Activated CD8-positive, alpha-beta T cell treated with anti-CD3 and anti-CD28 coated beads for 36 hours (primary cell): ENCODE results near the gene HSPA4. TPM values are rescaled to one million over a fixed set of nuclear protein-coding genes. Genes with fewer than 3 reads are reported as not detected.

ENCODE experiments used
- ATAC-seq: fragments of 200-7000 bp; cut with Tn5 transposase; one replicate; pipeline ENCODE4 v1.10.0; 2021; ENCODE audit warnings: mild to moderate bottlenecking, moderate library complexity
- CTCF ChIA-PET: fragments of 350-600 bp; sonication (Branson Sonifier 250); formaldehyde crosslinking; loops from one replicate; lab custom pipeline; 2021; ENCODE audit warnings: antibody characterized with exemption; lab: Charles Lee
- POLR2A ChIA-PET: fragments of 350-600 bp; sonication (Branson Sonifier 250); formaldehyde crosslinking; loops from one replicate; lab custom pipeline; 2021; ENCODE audit warnings: antibody characterized with exemption; lab: Charles Lee
- DNase-seq: peaks from one replicate; pipeline ENCODE4 v3.0.0-alpha.2; 2020
- H3K27ac Mint-ChIP-seq: one replicate; pipeline ENCODE4 v1.8.0; 2021; ENCODE audit warnings: mild to moderate bottlenecking, mixed read lengths
- H3K27me3 Mint-ChIP-seq: one replicate; pipeline ENCODE4 v1.8.0; 2021; ENCODE audit warnings: mixed read lengths
- H3K36me3 Mint-ChIP-seq: one replicate; pipeline ENCODE4 v1.8.0; 2021; ENCODE audit warnings: low read depth, mixed read lengths
- H3K4me1 Mint-ChIP-seq: one replicate; pipeline ENCODE4 v1.8.0; 2021; ENCODE audit warnings: low read depth, mixed read lengths
- H3K4me3 Mint-ChIP-seq: one replicate; pipeline ENCODE4 v1.8.0; 2021; ENCODE audit warnings: mild to moderate bottlenecking, moderate library complexity, mixed read lengths
- H3K9me3 Mint-ChIP-seq: one replicate; pipeline ENCODE4 v1.8.0; 2021; ENCODE audit warnings: mixed read lengths
- intact Hi-C: fragments of 100-400 bp; cut with micrococcal nuclease; formaldehyde crosslinking; loops from one replicate; pipeline ENCODE4 v1.10.0; 2022
- total RNA-seq, 2 experiments: library from RNA; stranded (reverse); gene quantifications; one replicate each; pipeline ENCODE4 v1.2.3, GENCODE V29; 2021
- TF ChIP-seq, protein P1 (sequence below): fragments of 200-600 bp; IDR thresholded peaks from one replicate; pipeline ENCODE4 v1.8.0; 2022; ENCODE audit warnings: antibody characterized with exemption, mild to moderate bottlenecking

Gene HSPA4
- total RNA-seq, 2 experiments from 2014 or later, result 229 to 232 TPM

DNA sequence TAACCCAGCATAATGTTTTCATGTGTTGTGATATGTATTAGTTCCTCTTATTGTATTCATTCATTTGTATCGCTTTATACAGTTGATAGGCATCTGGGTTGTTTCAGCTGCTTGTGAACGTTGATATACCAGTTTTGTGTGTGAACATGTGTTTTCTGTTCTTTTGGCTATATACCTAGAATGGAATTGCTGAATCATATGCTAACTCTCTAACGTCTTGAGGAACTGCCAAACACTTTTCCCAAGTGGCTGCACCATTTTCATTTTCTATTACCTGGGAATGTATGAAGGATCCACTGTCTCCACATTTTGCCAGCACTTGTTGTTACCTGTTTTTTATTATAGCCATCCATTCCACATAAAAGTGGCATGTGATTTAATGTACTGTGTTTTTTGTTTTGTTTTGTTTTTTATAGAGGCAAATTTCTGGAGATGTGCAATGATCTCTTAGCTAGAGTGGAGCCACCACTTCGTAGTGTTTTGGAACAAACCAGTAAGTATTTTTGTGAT lies 34.6 kb downstream of the HSPA4 start:
- ATAC-seq, result no peak
- H3K4me3 Mint-ChIP-seq, result no peak overlapping the region
- TF ChIP-seq, protein P1, sequence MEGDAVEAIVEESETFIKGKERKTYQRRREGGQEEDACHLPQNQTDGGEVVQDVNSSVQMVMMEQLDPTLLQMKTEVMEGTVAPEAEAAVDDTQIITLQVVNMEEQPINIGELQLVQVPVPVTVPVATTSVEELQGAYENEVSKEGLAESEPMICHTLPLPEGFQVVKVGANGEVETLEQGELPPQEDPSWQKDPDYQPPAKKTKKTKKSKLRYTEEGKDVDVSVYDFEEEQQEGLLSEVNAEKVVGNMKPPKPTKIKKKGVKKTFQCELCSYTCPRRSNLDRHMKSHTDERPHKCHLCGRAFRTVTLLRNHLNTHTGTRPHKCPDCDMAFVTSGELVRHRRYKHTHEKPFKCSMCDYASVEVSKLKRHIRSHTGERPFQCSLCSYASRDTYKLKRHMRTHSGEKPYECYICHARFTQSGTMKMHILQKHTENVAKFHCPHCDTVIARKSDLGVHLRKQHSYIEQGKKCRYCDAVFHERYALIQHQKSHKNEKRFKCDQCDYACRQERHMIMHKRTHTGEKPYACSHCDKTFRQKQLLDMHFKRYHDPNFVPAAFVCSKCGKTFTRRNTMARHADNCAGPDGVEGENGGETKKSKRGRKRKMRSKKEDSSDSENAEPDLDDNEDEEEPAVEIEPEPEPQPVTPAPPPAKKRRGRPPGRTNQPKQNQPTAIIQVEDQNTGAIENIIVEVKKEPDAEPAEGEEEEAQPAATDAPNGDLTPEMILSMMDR, result no peak

DNA sequence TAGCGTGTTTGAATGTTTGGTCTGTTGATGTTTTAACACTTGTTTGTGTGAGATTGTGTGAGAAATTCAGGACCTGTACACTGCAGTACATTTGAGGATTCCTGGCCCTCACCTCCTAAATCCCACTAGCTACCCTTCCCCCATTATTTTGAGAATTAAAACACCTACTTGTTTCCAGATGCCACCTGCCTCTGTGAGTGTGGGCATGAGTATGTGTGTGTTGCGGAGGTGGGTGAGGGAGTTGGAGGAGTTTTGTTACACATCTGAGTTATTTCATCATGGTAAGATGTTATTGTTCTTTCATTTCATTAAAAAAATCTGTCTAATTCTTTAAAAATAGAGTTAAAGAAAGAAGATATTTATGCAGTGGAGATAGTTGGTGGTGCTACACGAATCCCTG lies 36.3 kb downstream of the HSPA4 start:
- H3K27me3 Mint-ChIP-seq, result no peaks in the 10 kb centered on the region
- CTCF ChIA-PET, result interaction anchor here (1.6 kb wide), 1 partner anchor 906 kb away, joined by 3 read pairs; no protein-coding TSS in a partner anchor
- peak overlapping the region; percentile 38 for H3K27ac Mint-ChIP-seq
- intact Hi-C loops, result no loop called here
- no peaks in the 10 kb centered on the region for H3K9me3 Mint-ChIP-seq
- DNase-seq (no peak), ATAC-seq (no peak)
- H3K4me3 Mint-ChIP-seq, result no peak overlapping the region
- peaks cover 47% of the 10 kb centered on the region for H3K36me3 Mint-ChIP-seq
- TF ChIP-seq, protein P1, result no peak
- H3K4me1 Mint-ChIP-seq, result peaks cover 7% of the 10 kb centered on the region
- POLR2A ChIA-PET, result no interaction called here

More for the DNA sequence above, 34.6 kb downstream of the HSPA4 start:
- CTCF ChIA-PET, result no interaction called here
- H3K9me3 Mint-ChIP-seq, result no peaks in the 10 kb centered on the region
- H3K27me3 Mint-ChIP-seq, result no peaks in the 10 kb centered on the region
- peak overlapping the region; percentile 26 for H3K27ac Mint-ChIP-seq
- peaks cover 14% of the 10 kb centered on the region for H3K4me1 Mint-ChIP-seq
- peaks cover 47% of the 10 kb centered on the region for H3K36me3 Mint-ChIP-seq
- no peak for DNase-seq
- intact Hi-C loops, result no loop called here
- POLR2A ChIA-PET, result interaction anchor here (0.9 kb wide), 1 partner anchor 912 kb away, joined by 3 read pairs; no protein-coding TSS in a partner anchor

DNA sequence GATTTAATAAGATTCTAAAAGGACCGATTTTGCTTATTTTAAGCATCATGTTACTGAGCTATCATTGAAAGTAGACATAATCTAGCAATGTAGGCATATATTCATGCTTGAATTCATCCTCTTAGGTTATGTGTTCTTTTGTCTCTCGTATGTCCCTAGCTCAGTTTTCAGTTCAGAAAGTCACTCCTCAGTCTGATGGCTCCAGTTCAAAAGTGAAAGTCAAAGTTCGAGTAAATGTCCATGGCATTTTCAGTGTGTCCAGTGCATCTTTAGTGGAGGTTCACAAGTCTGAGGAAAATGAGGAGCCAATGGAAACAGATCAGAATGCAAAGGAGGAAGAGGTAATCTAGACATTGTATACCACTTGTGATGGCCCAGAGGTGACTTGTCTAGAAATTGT lies 39.2 kb downstream of the HSPA4 start:
- ATAC-seq (no peak), DNase-seq (no peak)
- ChIA-PET CTCF (no interaction called here), POLR2A (no interaction called here)
- Mint-ChIP-seq H3K4me3 (no peak overlapping the region), H3K4me1 (peaks cover 7% of the 10 kb centered on the region), H3K27ac (no peak overlapping the region), H3K36me3 (peaks cover 52% of the 10 kb centered on the region), H3K9me3 (no peaks in the 10 kb centered on the region), H3K27me3 (no peaks in the 10 kb centered on the region)
- intact Hi-C loops, result no loop called here
- TF ChIP-seq, protein P1, result no peak

DNA sequence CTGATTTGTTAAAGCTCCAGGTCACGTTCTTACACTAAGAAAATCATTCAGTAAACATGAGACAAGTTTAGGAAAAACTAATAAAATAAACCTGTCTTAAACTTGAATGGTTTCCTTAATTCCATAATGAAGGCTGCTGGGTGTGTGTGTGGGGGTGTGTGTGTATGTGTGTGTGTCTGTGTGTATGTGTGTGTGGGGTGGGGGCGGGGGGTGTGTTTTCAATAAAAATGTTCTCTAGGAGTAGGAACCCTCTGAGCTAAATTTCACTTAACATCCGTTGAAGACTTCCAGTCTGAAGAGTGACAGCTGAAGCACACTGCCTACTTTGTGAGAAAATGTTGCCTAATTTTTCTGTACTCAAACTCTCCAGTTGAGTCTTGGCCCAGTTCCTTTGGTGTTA lies 54.5 kb downstream of the HSPA4 start:
- Mint-ChIP-seq H3K36me3 (peaks cover 33% of the 10 kb centered on the region), H3K27me3 (no peaks in the 10 kb centered on the region), H3K27ac (no peak overlapping the region), H3K4me3 (no peak overlapping the region), H3K4me1 (peaks cover 23% of the 10 kb centered on the region), H3K9me3 (no peaks in the 10 kb centered on the region)
- intact Hi-C loops, result no loop called here
- TF ChIP-seq, protein P1, result no peak
- ChIA-PET POLR2A (no interaction called here), CTCF (interaction anchor here (0.7 to 1.2 kb wide), 2 partner anchors 53 to 181 kb away, joined by 4 read pairs; no protein-coding TSS in a partner anchor)
- no peak for ATAC-seq
- DNase-seq, result no peak

DNA sequence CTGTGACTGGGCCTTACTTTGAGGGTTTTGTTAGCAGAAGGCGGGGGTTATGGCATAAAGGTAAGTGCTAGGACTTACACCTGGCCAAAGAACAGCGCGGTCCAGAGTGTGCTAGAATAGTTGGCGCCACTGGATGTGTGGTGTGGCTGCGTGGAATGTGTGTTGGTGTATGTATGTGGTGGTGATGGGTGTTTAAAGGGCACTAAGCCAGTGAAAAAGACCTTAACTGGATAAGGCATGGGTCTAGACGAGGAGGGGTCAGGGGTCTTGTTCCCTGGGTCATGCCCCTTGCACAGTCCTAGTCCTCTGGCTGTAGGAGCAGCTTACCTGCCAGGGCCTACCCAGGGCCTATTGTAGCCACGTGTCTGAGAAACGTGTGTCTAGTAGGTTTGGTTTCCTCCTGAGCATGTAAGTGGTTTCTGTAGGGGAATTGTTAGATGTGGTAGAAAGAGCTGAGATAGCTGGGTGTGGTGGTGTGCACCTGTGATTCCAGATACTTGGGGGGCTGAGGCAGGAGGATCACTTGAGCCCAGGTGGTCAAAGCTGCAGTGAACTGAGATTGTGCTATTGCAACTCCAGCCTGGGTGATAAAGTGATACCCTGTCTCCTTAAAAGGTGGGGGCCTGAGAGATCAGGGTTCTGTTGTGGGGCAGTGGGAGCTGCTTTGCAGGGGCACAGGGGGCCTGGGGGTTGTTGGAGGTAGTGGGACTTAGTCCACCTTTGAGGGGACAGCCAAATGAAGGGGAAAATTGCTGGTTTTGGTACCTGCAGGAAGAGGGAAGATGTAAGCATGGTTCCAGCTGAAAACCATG lies 55.2 kb downstream of the HSPA4 start:
- Mint-ChIP-seq H3K9me3 (no peaks in the 10 kb centered on the region), H3K4me3 (no peak overlapping the region), H3K27ac (no peak overlapping the region), H3K4me1 (peaks cover 23% of the 10 kb centered on the region), H3K36me3 (peaks cover 32% of the 10 kb centered on the region), H3K27me3 (no peaks in the 10 kb centered on the region)
- POLR2A ChIA-PET, result no interaction called here
- DNase-seq, result no peak
- intact Hi-C loops, result no loop called here
- TF ChIP-seq, protein P1, result no peak
- CTCF ChIA-PET, result interaction anchor here (0.9 kb wide), 1 partner anchor 180 kb away, joined by 3 read pairs; no protein-coding TSS in a partner anchor
- peak; percentile 22 for ATAC-seq
